SK-N-MC (cell line): ENCODE data around the gene CAPG.

Experiments
- EZH2 ChIP-seq: fragments of 200-600 bp; sonication (generic); IDR thresholded peaks from one replicate; pipeline ENCODE4 v1.6.1; 2017; ENCODE audit warnings: antibody characterized with exemption
- POLR2AphosphoS5 ChIP-seq: IDR thresholded peaks from 2 replicates; pipeline ENCODE4 v1.6.1; 2012; ENCODE audit warnings: mild to moderate bottlenecking, low read depth, low read length, borderline replicate concordance

DNA sequence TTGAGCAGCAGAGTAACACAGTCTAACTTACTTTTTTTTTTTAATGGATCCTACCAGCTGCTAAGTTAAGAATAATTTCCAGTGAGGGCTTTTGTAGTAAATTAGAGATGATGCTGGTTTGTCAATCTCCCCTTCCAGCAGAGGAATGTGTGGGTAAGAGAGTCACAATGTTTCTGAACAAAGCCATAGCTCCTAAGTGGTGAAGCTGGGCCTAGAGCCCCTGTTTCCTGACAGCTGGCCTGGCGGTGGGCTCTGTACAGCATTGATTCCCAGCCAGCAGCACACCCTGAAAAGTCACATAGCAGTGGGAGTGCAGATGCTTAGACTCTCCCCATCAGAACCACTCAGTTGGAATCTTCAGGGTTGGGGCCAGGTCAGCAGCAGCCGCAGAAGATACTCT is 24.4 kb downstream of the CAPG start:
- TF ChIP-seq POLR2AphosphoS5 (no peak), EZH2 (no peak)
